Smooth muscle cell (in vitro differentiated cells): ENCODE measurements around the gene LMTK2. TPM values are rescaled to one million over a fixed set of nuclear protein-coding genes. Genes with fewer than 3 reads are reported as not detected.

Source experiments
- DNase-seq: peaks from one replicate; lab custom pipeline; 2025; ENCODE audit not compliant: unreplicated experiment; lab: John Stamatoyannopoulos, UW
- H2AFZ ChIP-seq: fragments of 200-600 bp; sonication (generic); 2 replicates; pipeline ENCODE4 v1.6.0; 2016; ENCODE audit warnings: antibody characterized with exemption, low read depth, mild to moderate bottlenecking
- H3F3A ChIP-seq: fragments of 200-600 bp; sonication (generic); 2 replicates; pipeline ENCODE4 v1.6.0; 2017; ENCODE audit warnings: antibody characterized with exemption, low read depth
- H3K27ac ChIP-seq: fragments of 200-600 bp; sonication (generic); 2 replicates; pipeline ENCODE4 v1.5.1; 2016; ENCODE audit warnings: low read depth, mild to moderate bottlenecking
- H3K27me3 ChIP-seq: fragments of 200-600 bp; sonication (generic); 2 replicates; pipeline ENCODE4 v1.6.1; 2016; ENCODE audit warnings: low read depth, mild to moderate bottlenecking
- H3K36me3 ChIP-seq: fragments of 200-600 bp; sonication (generic); 2 replicates; pipeline ENCODE4 v1.5.1; 2016; ENCODE audit warnings: low read depth
- H3K4me1 ChIP-seq: fragments of 200-600 bp; sonication (generic); 2 replicates; pipeline ENCODE4 v1.5.1; 2016; ENCODE audit warnings: low read depth
- H3K4me2 ChIP-seq: fragments of 200-600 bp; sonication (generic); 2 replicates; pipeline ENCODE4 v1.6.0; 2016; ENCODE audit warnings: mild to moderate bottlenecking
- H3K4me3 ChIP-seq: fragments of 200-600 bp; sonication (generic); 2 replicates; pipeline ENCODE4 v1.5.1; 2016; ENCODE audit warnings: mild to moderate bottlenecking
- H3K79me2 ChIP-seq: fragments of 200-600 bp; sonication (generic); 2 replicates; pipeline ENCODE4 v1.6.0; 2016; ENCODE audit warnings: low read depth, mild to moderate bottlenecking
- H3K9ac ChIP-seq: fragments of 200-600 bp; sonication (generic); 2 replicates; pipeline ENCODE4 v1.6.0; 2016; ENCODE audit warnings: low read depth
- H3K9me3 ChIP-seq: fragments of 200-600 bp; sonication (generic); replicated peaks from 2 replicates; pipeline ENCODE4 v1.5.1; 2016; ENCODE audit warnings: low read depth
- H4K20me1 ChIP-seq: fragments of 200-600 bp; sonication (generic); 2 replicates; pipeline ENCODE4 v1.6.0; 2016; ENCODE audit warnings: low read depth
- CTCF ChIP-seq: fragments of 200-600 bp; sonication (generic); IDR thresholded peaks from 2 replicates; pipeline ENCODE4 v1.5.1; 2017; ENCODE audit warnings: borderline replicate concordance, mild to moderate bottlenecking, antibody characterized with exemption; ENCODE audit not compliant: insufficient read depth, poor library complexity, severe bottlenecking
- WGBS: methylation state at CpG from one replicate; pipeline ENCODE4 v1.1.7; 2016; ENCODE audit warnings: low lambda C conversion rate; 5-methylcytosine and 5-hydroxymethylcytosine counted together
- polyA plus RNA-seq: library from polyadenylated mRNA; unstranded; fragments of >200 nt; fragmentation: Nextera tagmentation; extraction: Ambion mirVana; gene quantifications from 2 replicates; pipeline ENCODE4 v1.2.1, GENCODE V29; 2016
- total RNA-seq: library from RNA; depleted of rRNA; stranded (reverse); fragments of >200 nt; gene quantifications from 2 replicates; pipeline ENCODE4 v1.2.3, GENCODE V29; 2014

The LMTK2 gene
- total and polyA plus RNA-seq, 2 experiments from 2014 or later, result 3.0 to 8.7 TPM

GRCh38 chr7:98126311-98127142, 19.9 kb downstream of the LMTK2 start:
- H3K9me3 ChIP-seq, result no peaks in the 10 kb centered on the region
- 84% methylated on average over 13 of the region's 13 CpGs for WGBS
- H3K36me3 ChIP-seq, result no peaks in the 10 kb centered on the region
- peaks cover 70% of the 10 kb centered on the region for H4K20me1 ChIP-seq
- peaks cover 17% of the 10 kb centered on the region for H3K79me2 ChIP-seq
- no peak overlapping the region for H3K4me2 ChIP-seq
- H3F3A ChIP-seq, result no peaks in the 10 kb centered on the region
- DNase-seq, result no peak
- TF ChIP-seq CTCF, result no peak
- no peak overlapping the region for H3K27ac ChIP-seq
- no peak overlapping the region for H2AFZ ChIP-seq
- no peaks in the 10 kb centered on the region for H3K27me3 ChIP-seq
- no peak overlapping the region for H3K9ac ChIP-seq
- peaks cover 1% of the 10 kb centered on the region for H3K4me1 ChIP-seq
- H3K4me3 ChIP-seq, result no peak overlapping the region

GRCh38 chr7:98128346-98128745, 21.7 kb downstream of the LMTK2 start:
- Histone ChIP-seq H3F3A (no peaks in the 10 kb centered on the region), H3K79me2 (peaks cover 10% of the 10 kb centered on the region), H3K4me3 (no peak overlapping the region), H3K9me3 (no peaks in the 10 kb centered on the region), H3K36me3 (no peaks in the 10 kb centered on the region), H2AFZ (no peak overlapping the region), H4K20me1 (peaks cover 71% of the 10 kb centered on the region), H3K4me1 (peaks cover 10% of the 10 kb centered on the region), H3K9ac (no peak overlapping the region), H3K27me3 (no peaks in the 10 kb centered on the region), H3K27ac (no peak overlapping the region), H3K4me2 (no peak overlapping the region)
- WGBS, result 98% methylated on average over 8 of the region's 8 CpGs
- TF ChIP-seq CTCF, result no peak
- DNase-seq, result no peak

- DNase-seq, result no peak
- H3K4me2 ChIP-seq, result no peak overlapping the region
- no peak overlapping the region for H2AFZ ChIP-seq
- no peaks in the 10 kb centered on the region for H3F3A ChIP-seq
- TF ChIP-seq CTCF, result no peak
- H3K79me2 ChIP-seq, result no peaks in the 10 kb centered on the region
- H3K4me3 ChIP-seq, result no peak overlapping the region
- H3K27ac ChIP-seq, result no peak overlapping the region
- H3K9ac ChIP-seq, result no peak overlapping the region
- H4K20me1 ChIP-seq, result peaks cover 66% of the 10 kb centered on the region
- no peaks in the 10 kb centered on the region for H3K9me3 ChIP-seq
- no peaks in the 10 kb centered on the region for H3K27me3 ChIP-seq
- 28% methylated on average over 4 of the region's 4 CpGs for WGBS
- no peaks in the 10 kb centered on the region for H3K36me3 ChIP-seq
- H3K4me1 ChIP-seq, result peaks cover 10% of the 10 kb centered on the region
Measured at GRCh38 chr7:98130959-98131358, 24.3 kb downstream of the LMTK2 start.

GRCh38 chr7:98133181-98133580, 26.5 kb downstream of the LMTK2 start:
- peaks cover 52% of the 10 kb centered on the region for H4K20me1 ChIP-seq
- WGBS, result 42% methylated on average over 4 of the region's 4 CpGs
- no peaks in the 10 kb centered on the region for H3K79me2 ChIP-seq
- H3K4me2 ChIP-seq, result peak overlapping the region; percentile 1
- no peak overlapping the region for H3K27ac ChIP-seq
- H3K9ac ChIP-seq, result no peak overlapping the region
- H3K9me3 ChIP-seq, result no peaks in the 10 kb centered on the region
- DNase-seq, result no peak
- no peak overlapping the region for H3K4me3 ChIP-seq
- H3F3A ChIP-seq, result no peaks in the 10 kb centered on the region
- no peak for TF ChIP-seq CTCF
- H3K36me3 ChIP-seq, result no peaks in the 10 kb centered on the region
- peaks cover 10% of the 10 kb centered on the region for H3K4me1 ChIP-seq
- H2AFZ ChIP-seq, result no peak overlapping the region
- no peaks in the 10 kb centered on the region for H3K27me3 ChIP-seq
